GM11168 (cell line): Measurements from ENCODE around the gene NUP153.

Experiments
- in situ Hi-C: fragments of 300-500 bp; cut with MboI; formaldehyde crosslinking; loops from one replicate; pipeline ENCODE4 v1.12.0; 2022; ENCODE audit warnings: low sequenced_read_pairs; ENCODE audit not compliant: unreplicated experiment

The NUP153 gene

DNA sequence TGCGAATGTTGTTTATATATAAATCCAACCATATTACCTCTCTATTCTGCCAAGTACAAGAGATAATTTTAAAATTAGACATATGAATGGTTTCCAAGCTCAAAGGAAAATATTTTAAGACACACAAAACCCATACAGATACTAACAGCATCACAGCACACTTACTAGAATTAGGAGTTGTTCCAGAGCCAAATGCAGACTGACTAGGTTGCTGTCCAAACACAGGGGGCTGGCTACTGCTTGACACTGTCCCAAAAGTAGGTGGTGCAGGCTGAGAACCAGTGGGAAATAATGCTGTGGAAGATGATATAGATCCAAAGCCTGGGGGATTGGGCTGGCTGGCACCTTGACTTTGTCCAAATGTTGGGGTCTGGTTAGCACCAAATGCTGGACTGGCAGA is 82.3 kb downstream of the NUP153 start:
- in situ Hi-C loops = no loop called here

- in situ Hi-C loops = no loop called here
Measured at GRCh38 chr6:17622144-17622543, 84.6 kb downstream of the NUP153 start.

DNA sequence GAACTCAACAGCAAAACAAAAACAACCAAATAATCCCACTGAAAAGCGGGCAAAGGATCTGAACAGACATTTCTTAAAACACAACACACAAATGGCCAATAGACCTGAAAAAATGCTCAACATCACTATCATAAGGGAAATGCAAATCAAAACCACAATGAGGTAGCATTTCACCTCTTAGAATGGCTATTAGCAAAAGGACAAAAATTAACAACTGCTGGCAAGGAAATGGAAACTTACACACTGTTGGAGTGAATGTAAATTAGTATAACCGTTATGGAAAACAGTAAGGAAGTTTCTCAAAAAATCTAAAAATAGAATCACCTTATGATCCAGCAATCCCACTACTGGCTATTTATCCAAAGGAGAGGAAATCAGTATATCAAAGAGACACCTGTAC is 85.7 kb downstream of the NUP153 start:
- in situ Hi-C loops = no loop called here

GRCh38 chr6:17615794-17616193 is 90.9 kb downstream of the NUP153 start:
- in situ Hi-C loops = no loop called here

GRCh38 chr6:17612048-17612447 is 94.7 kb downstream of the NUP153 start:
- in situ Hi-C loops = no loop called here

GRCh38 chr6:17610835-17611234 is 95.9 kb downstream of the NUP153 start:
- in situ Hi-C loops = no loop called here

DNA sequence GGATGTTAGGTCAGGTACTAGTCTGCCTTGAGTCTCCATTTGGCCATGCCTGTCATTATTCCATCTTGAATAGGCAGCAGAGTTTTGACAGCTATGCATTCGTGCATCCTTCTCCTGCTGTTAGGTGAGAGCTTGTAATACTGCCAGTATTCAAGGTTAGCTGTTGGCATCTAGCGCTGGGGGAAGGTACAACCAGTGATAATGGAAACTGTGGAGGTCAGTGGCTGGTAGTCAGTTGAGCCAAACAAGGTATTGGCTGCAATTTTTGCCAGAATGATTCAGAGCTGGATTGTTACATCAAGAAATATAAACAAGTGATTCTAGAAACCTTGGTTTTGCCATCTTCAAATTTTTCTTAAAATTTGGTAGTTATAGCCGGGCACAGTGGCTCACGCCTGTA is 100.1 kb downstream of the NUP153 start:
- in situ Hi-C loops = no loop called here

GRCh38 chr6:17602888-17603287 is 103.8 kb downstream of the NUP153 start:
- in situ Hi-C loops = no loop called here

GRCh38 chr6:17601386-17601703 is 105.4 kb downstream of the NUP153 start:
- in situ Hi-C loops = no loop called here

- in situ Hi-C loops = no loop called here
Measured at GRCh38 chr6:17600527-17601385, 106.0 kb downstream of the NUP153 start.

GRCh38 chr6:17599877-17600526 is 106.7 kb downstream of the NUP153 start, which contains the start of gene FAM8A1:
FAM8A1 (plus strand) TSS chr6:17600302; CDS start chr6:17600410, 108 bp downstream.
- in situ Hi-C loops = loop anchor here (25.0 kb wide), 1 partner anchor 438 kb away; no protein-coding TSS in a partner anchor

- in situ Hi-C loops = loop anchor here (25.0 kb wide), 1 partner anchor 434 kb away; no protein-coding TSS in a partner anchor
Measured at GRCh38 chr6:17596085-17596484, 110.6 kb downstream of the NUP153 start.

DNA sequence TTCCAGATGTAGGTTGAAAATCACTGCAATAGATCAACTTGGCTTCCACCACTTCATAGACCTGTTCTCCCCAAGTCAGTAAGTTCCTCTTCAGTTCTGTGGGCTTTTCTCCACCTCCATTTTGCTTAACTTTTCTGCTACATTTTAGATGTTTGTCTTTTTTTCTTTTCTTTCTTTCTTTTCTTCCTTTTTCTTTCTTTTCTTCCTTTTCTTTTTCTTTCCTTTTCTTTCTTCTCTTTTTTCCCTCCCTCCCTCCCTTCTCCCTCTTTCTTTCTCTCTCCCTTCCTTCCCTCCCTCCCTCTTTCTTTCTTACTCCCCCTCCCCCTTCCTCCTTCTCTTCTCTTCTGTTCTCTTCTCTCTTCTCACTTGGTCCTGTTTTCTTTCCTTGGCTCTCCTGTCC is 113.5 kb downstream of the NUP153 start:
- in situ Hi-C loops = loop anchor here (5.0 to 25.0 kb wide), 2 partner anchors 214 to 431 kb away; no protein-coding TSS in a partner anchor

DNA sequence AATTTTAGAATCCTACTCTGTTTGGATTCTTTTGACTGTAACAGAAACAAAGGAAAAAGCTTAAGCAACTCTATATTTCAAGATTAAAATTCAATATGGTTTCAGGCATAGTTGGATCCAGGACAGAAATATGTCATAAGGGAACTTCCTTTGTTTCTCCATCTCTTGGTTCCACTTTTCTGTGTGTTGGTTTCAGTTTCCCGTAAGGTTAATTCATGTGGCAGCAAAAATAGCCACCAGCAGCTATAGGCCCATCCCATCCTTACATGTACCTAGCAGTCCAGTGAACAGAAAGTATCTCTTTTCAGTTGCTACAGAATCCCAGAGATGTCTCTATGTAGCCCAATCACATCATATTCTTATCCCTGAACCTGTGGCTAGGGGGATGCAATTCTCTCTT is 115.4 kb downstream of the NUP153 start:
- in situ Hi-C loops = loop anchor here (5.0 to 25.0 kb wide), 2 partner anchors 216 to 429 kb away; no protein-coding TSS in a partner anchor

GRCh38 chr6:17589406-17590096 is 117.2 kb downstream of the NUP153 start:
- in situ Hi-C loops = loop anchor here (5.0 to 25.0 kb wide), 2 partner anchors 218 to 427 kb away; no protein-coding TSS in a partner anchor

GRCh38 chr6:17588011-17588410 is 118.7 kb downstream of the NUP153 start:
- in situ Hi-C loops = loop anchor here (25.0 kb wide), 1 partner anchor 426 kb away; no protein-coding TSS in a partner anchor

- in situ Hi-C loops = loop anchor here (25.0 kb wide), 1 partner anchor 424 kb away; no protein-coding TSS in a partner anchor
Measured at GRCh38 chr6:17586623-17587022, 120.1 kb downstream of the NUP153 start.

GRCh38 chr6:17585766-17586490 is 120.8 kb downstream of the NUP153 start:
- in situ Hi-C loops = loop anchor here (25.0 kb wide), 1 partner anchor 424 kb away; no protein-coding TSS in a partner anchor

DNA sequence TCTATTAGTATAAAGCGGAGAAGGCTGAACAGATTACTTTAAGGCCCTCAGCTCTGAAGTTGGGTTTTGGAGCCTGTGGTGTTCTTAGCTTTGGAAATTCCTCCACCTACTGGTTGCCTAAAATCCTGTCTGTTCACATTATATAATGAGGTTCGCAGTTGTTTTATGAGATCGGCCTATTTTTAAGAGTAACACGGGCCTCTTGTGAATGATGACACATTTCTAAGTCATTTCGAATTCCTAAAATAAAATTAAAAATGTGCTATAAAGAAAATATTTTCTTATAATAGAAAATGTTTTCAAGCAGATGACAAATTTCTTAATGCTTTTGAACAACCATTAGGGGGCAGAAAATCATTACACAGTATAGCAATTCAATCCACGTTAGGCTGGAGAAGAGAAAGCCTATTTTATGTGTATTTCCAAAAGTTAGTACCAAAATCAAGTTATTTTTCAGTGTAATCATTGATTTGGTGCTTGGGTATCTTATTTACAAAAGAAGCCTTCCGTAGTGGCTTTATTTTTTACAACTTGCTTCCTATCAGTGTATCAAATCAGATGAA is 122.4 kb downstream of the NUP153 start:
- in situ Hi-C loops = loop anchor here (25.0 kb wide), 1 partner anchor 422 kb away; no protein-coding TSS in a partner anchor
